HepG2 (cell line): ENCODE results near the gene ZNF563. TPM values are rescaled to one million over a fixed set of nuclear protein-coding genes. Genes with fewer than 3 reads are reported as not detected.
A peak's percentile ranks its signal among the peaks of the same experiment; 100 is the strongest.

ENCODE experiments used
- AKNA ChIP-seq: sonication (generic); formaldehyde crosslinking; IDR thresholded peaks from 2 replicates; pipeline ENCODE4 v1.4.0; 2020; ENCODE audit warnings: missing genetic modification reagents, borderline replicate concordance
- ATF4 ChIP-seq, 2 experiments: fragments of 450-650 bp in 1 of 2; sonication (generic) in 1 of 2; formaldehyde crosslinking; IDR thresholded peaks; 2 replicates each; pipeline versions ENCODE4 v1.5.0 to v1.8.0; 2020 to 2022; ENCODE audit warnings: mild to moderate bottlenecking in 1 of 2, missing genetic modification reagents in 1 of 2
- CREB3 ChIP-seq: sonication (generic); formaldehyde crosslinking; IDR thresholded peaks from 2 replicates; pipeline ENCODE4 v1.5.0; 2020; ENCODE audit warnings: missing genetic modification reagents
- E2F5 ChIP-seq: sonication (generic); formaldehyde crosslinking; conservative IDR thresholded peaks from 2 replicates; pipeline ENCODE4 v1.4.0; 2020; ENCODE audit warnings: missing genetic modification reagents
- ETS1 ChIP-seq: sonication (generic); formaldehyde crosslinking; IDR thresholded peaks from 2 replicates; pipeline ENCODE4 v1.4.0; 2020; ENCODE audit warnings: missing genetic modification reagents
- POGK ChIP-seq: sonication (generic); formaldehyde crosslinking; conservative IDR thresholded peaks from 2 replicates; pipeline ENCODE4 v1.8.0; 2022; ENCODE audit warnings: mild to moderate bottlenecking, moderate library complexity, missing genetic modification reagents
- SMARCE1 ChIP-seq: fragments of 450-650 bp; IDR thresholded peaks from 2 replicates; pipeline ENCODE4 v1.6.1; 2017; ENCODE audit warnings: borderline replicate concordance
- SMC3 ChIP-seq: IDR thresholded peaks from 2 replicates; pipeline ENCODE4 v1.6.1; 2011; ENCODE audit warnings: low read length, improper control_type of control experiment
- SPEN ChIP-seq: sonication (generic); formaldehyde crosslinking; IDR thresholded peaks from 2 replicates; pipeline ENCODE4 v1.5.1; 2020; ENCODE audit warnings: low read depth, mild to moderate bottlenecking, missing genetic modification reagents
- SYNCRIP ChIP-seq: fragments of 200-400 bp; formaldehyde crosslinking; IDR thresholded peaks from 2 replicates; pipeline ENCODE4 v1.6.1; 2018; ENCODE audit warnings: mild to moderate bottlenecking, low read depth, low read length; ENCODE audit not compliant: insufficient read depth
- ZFY ChIP-seq: sonication (generic); formaldehyde crosslinking; IDR thresholded peaks from 2 replicates; pipeline ENCODE4 v1.4.0; 2020; ENCODE audit warnings: missing genetic modification reagents
- ZMAT3 ChIP-seq: sonication (generic); formaldehyde crosslinking; conservative IDR thresholded peaks from 2 replicates; pipeline ENCODE4 v1.7.0; 2021; ENCODE audit warnings: missing genetic modification reagents
- ZNF12 ChIP-seq: sonication (generic); formaldehyde crosslinking; IDR thresholded peaks from 2 replicates; pipeline ENCODE4 v1.5.0; 2020; ENCODE audit warnings: missing genetic modification reagents
- ZNF292 ChIP-seq: sonication (generic); formaldehyde crosslinking; IDR thresholded peaks from 2 replicates; pipeline ENCODE4 v1.8.1; 2022; ENCODE audit warnings: mild to moderate bottlenecking, low read depth, missing genetic modification reagents, borderline replicate concordance
- ZNF329 ChIP-seq: sonication (generic); formaldehyde crosslinking; IDR thresholded peaks from 2 replicates; pipeline ENCODE4 v1.9.0; 2021; ENCODE audit warnings: low read depth, mild to moderate bottlenecking, missing genetic modification reagents
- ZNF501 ChIP-seq: sonication (generic); formaldehyde crosslinking; IDR thresholded peaks from 2 replicates; pipeline ENCODE4 v1.5.1; 2020; ENCODE audit warnings: mild to moderate bottlenecking, moderate library complexity, missing genetic modification reagents
- ZNF556 ChIP-seq: sonication (generic); formaldehyde crosslinking; IDR thresholded peaks from 2 replicates; pipeline ENCODE4 v1.4.0; 2020; ENCODE audit warnings: mild to moderate bottlenecking, missing genetic modification reagents, borderline replicate concordance
- ZNF619 ChIP-seq: sonication (generic); formaldehyde crosslinking; IDR thresholded peaks from 2 replicates; pipeline ENCODE4 v1.4.0; 2020; ENCODE audit warnings: mild to moderate bottlenecking, missing genetic modification reagents
- polyA plus RNA-seq, 8 experiments: library from polyadenylated mRNA; depleted of rRNA in 3 of 8; stranded (reverse) in 7 of 8; unstranded in 1 of 8; fragments of >200 nt; fragmentation: Illumina TruSeq in 4 of 8; extraction: Trizol in 4 of 8; gene quantifications; 2 replicates each; pipeline versions ENCODE4 v1.2.1 to v1.2.3, GENCODE V29; 2011 to 2016; ENCODE audit warnings: low read depth in 4 of 8, missing spikeins in 1 of 8, mixed read lengths in 1 of 8; ENCODE audit not compliant: insufficient read depth in 1 of 8
- total RNA-seq, 5 experiments: library from RNA; depleted of rRNA; stranded (reverse); fragments of >200 nt; fragmentation: Illumina TruSeq; extraction: Trizol; gene quantifications; 2 replicates each; pipeline ENCODE4 v1.2.3, GENCODE V29; 2016; ENCODE audit warnings: low read depth in 1 of 5

The ZNF563 gene
- total and polyA plus RNA-seq, 2 of the 13 experiments (the other 11 are each of a cell fraction or from before 2014, with no cell fraction given), result 7.5 to 19.5 TPM

GRCh38 chr19:12293777-12294248 is 39.6 kb downstream of the ZNF563 start (continued):
- TF ChIP-seq SYNCRIP, result no peak
- no peak for TF ChIP-seq ATF4 (CRISPR knock-in tag; IDR thresholded peaks at IDR 0.05)
- no peak for TF ChIP-seq ZNF619 (CRISPR knock-in tag)
- no peak for TF ChIP-seq ZMAT3 (CRISPR knock-in tag)
- TF ChIP-seq SMARCE1, result no peak
- no peak for TF ChIP-seq ZNF501 (CRISPR knock-in tag)
- no peak for TF ChIP-seq ETS1
- TF ChIP-seq ZFY, result peak; percentile 11; the same call in 1 of the 2 replicates
- TF ChIP-seq ZNF12 (CRISPR knock-in tag), result no peak
- TF ChIP-seq CREB3 (CRISPR knock-in tag), result 0 out of 2 replicates have a peak, but pooled peaks have one; percentile 8
- no peak for TF ChIP-seq AKNA (CRISPR knock-in tag)
- no peak for TF ChIP-seq E2F5 (CRISPR knock-in tag)
- no peak; the same call in 1 of the 2 replicates for TF ChIP-seq SMC3
- no peak for TF ChIP-seq ZNF556 (CRISPR knock-in tag)
- peak; percentile 63; the same call in 1 of the 2 replicates for TF ChIP-seq POGK
- no peak for TF ChIP-seq SPEN (CRISPR knock-in tag)
- peak; percentile 87; the same call in 1 of the 2 replicates for TF ChIP-seq ZNF292 (CRISPR knock-in tag)
- no peak for TF ChIP-seq ZNF329
